Measurements from ENCODE around the gene CCDC149.

The CCDC149 gene

GRCh38 chr4:24775750-24776149 lies 137.1 kb downstream of the CCDC149 start:
- DNase-seq (ENCODE audit: low read depth) = no peak

GRCh38 chr4:24775032-24775605 lies 137.7 kb downstream of the CCDC149 start:
- no peak for DNase-seq (ENCODE audit: low read depth)

GRCh38 chr4:24774452-24774851 lies 138.4 kb downstream of the CCDC149 start:
- DNase-seq (ENCODE audit: low read depth) = no peak

- DNase-seq (ENCODE audit: low read depth) = no peak
Observed at GRCh38 chr4:24772952-24773351, 139.9 kb downstream of the CCDC149 start.

- no peak for DNase-seq (ENCODE audit: low read depth)
Observed at GRCh38 chr4:24772061-24772705, 140.7 kb downstream of the CCDC149 start.

- DNase-seq (ENCODE audit: low read depth) = no peak
Observed at GRCh38 chr4:24771241-24771640, 141.6 kb downstream of the CCDC149 start.

GRCh38 chr4:24770667-24771066 lies 142.2 kb downstream of the CCDC149 start:
- DNase-seq (ENCODE audit: low read depth) = no peak

GRCh38 chr4:24770032-24770584 lies 142.7 kb downstream of the CCDC149 start:
- DNase-seq (ENCODE audit: low read depth) = no peak

GRCh38 chr4:24769571-24769970 lies 143.3 kb downstream of the CCDC149 start:
- no peak for DNase-seq (ENCODE audit: low read depth)

- DNase-seq (ENCODE audit: low read depth) = no peak
Observed at GRCh38 chr4:24768604-24769003, 144.2 kb downstream of the CCDC149 start.

- no peak for DNase-seq (ENCODE audit: low read depth)
Observed at GRCh38 chr4:24768006-24768405, 144.8 kb downstream of the CCDC149 start.

- no peak for DNase-seq (ENCODE audit: low read depth)
Observed at GRCh38 chr4:24765376-24765988, 147.4 kb downstream of the CCDC149 start.

GRCh38 chr4:24764345-24764744 lies 148.5 kb downstream of the CCDC149 start:
- no peak for DNase-seq (ENCODE audit: low read depth)

- no peak for DNase-seq (ENCODE audit: low read depth)
Observed at GRCh38 chr4:24763631-24764297, 149.1 kb downstream of the CCDC149 start.
